Neural progenitor cell (in vitro differentiated cells): Measurements from ENCODE around the gene AHI1. TPM values are rescaled to one million over a fixed set of nuclear protein-coding genes. Genes with fewer than 3 reads are reported as not detected.
A peak's percentile ranks its signal among the peaks of the same experiment; 100 is the strongest.

ENCODE experiments used
- DNase-seq: peaks from one replicate; pipeline ENCODE4 v3.0.0-alpha.2; 2016; ENCODE audit warnings: low spot score
- H2AFZ ChIP-seq: fragments of 200-600 bp; sonication (generic); replicated peaks from 2 replicates; pipeline ENCODE4 v1.6.1; 2016; ENCODE audit warnings: antibody characterized with exemption
- H3F3A ChIP-seq: fragments of 200-600 bp; sonication (generic); 2 replicates; pipeline ENCODE4 v1.6.1; 2016; ENCODE audit warnings: antibody characterized with exemption, low read depth
- H3K27ac ChIP-seq: fragments of 200-600 bp; sonication (generic); 2 replicates; pipeline ENCODE4 v1.5.1; 2016; ENCODE audit warnings: mild to moderate bottlenecking
- H3K27me3 ChIP-seq: fragments of 200-600 bp; sonication (generic); 2 replicates; pipeline ENCODE4 v1.6.1; 2016; ENCODE audit warnings: mild to moderate bottlenecking, moderate library complexity
- H3K36me3 ChIP-seq: fragments of 200-600 bp; sonication (generic); 2 replicates; pipeline ENCODE4 v1.5.1; 2016
- H3K4me1 ChIP-seq: fragments of 200-600 bp; sonication (generic); 2 replicates; pipeline ENCODE4 v1.6.1; 2016; ENCODE audit warnings: mixed run types
- H3K4me2 ChIP-seq: fragments of 200-600 bp; sonication (generic); 2 replicates; pipeline ENCODE4 v1.6.1; 2016
- H3K4me3 ChIP-seq: fragments of 200-600 bp; sonication (generic); 2 replicates; pipeline ENCODE4 v1.5.1; 2016
- H3K79me2 ChIP-seq: fragments of 200-600 bp; sonication (generic); 2 replicates; pipeline ENCODE4 v1.6.1; 2016; ENCODE audit warnings: low read depth
- H3K9ac ChIP-seq: fragments of 200-600 bp; sonication (generic); 2 replicates; pipeline ENCODE4 v1.6.1; 2016
- H3K9me3 ChIP-seq: fragments of 200-600 bp; sonication (generic); 2 replicates; pipeline ENCODE4 v1.5.1; 2016; ENCODE audit warnings: low read depth
- H4K20me1 ChIP-seq: fragments of 200-600 bp; sonication (generic); 2 replicates; pipeline ENCODE4 v1.6.1; 2016; ENCODE audit warnings: low read depth
- H3K27ac Mint-ChIP-seq: 3 replicates; pipeline ENCODE4 v1.8.0; 2021; ENCODE audit warnings: mixed read lengths
- H3K27me3 Mint-ChIP-seq: 2 replicates; pipeline ENCODE4 v1.8.0; 2022; ENCODE audit warnings: low read depth, mild to moderate bottlenecking, inconsistent platforms, moderate library complexity, mixed read lengths; ENCODE audit not compliant: insufficient read depth
- H3K36me3 Mint-ChIP-seq: 3 replicates; pipeline ENCODE4 v1.8.0; 2021; ENCODE audit warnings: mixed read lengths
- H3K4me1 Mint-ChIP-seq: 3 replicates; pipeline ENCODE4 v1.8.0; 2021; ENCODE audit warnings: mixed read lengths
- H3K4me3 Mint-ChIP-seq: 3 replicates; pipeline ENCODE4 v1.8.0; 2021; ENCODE audit warnings: mild to moderate bottlenecking, moderate library complexity, mixed read lengths
- H3K9me3 Mint-ChIP-seq: 3 replicates; pipeline ENCODE4 v1.8.0; 2020; ENCODE audit warnings: mixed read lengths
- EZH2 ChIP-seq: fragments of 200-600 bp; sonication (generic); IDR thresholded peaks from 2 replicates; pipeline ENCODE4 v1.6.1; 2017; ENCODE audit warnings: antibody characterized with exemption, mild to moderate bottlenecking, moderate library complexity
- EZH2phosphoT487 ChIP-seq: fragments of 200-600 bp; sonication (generic); IDR thresholded peaks from 2 replicates; pipeline ENCODE4 v1.6.1; 2017; ENCODE audit warnings: antibody characterized with exemption
- total RNA-seq: library from RNA; depleted of rRNA; stranded (reverse); fragments of >200 nt; gene quantifications from 2 replicates; pipeline ENCODE4 v1.2.3, GENCODE V29; 2015; ENCODE audit warnings: low replicate concordance
- TF ChIP-seq, protein P1 (sequence below): fragments of 200-600 bp; sonication (generic); IDR thresholded peaks from 2 replicates; pipeline ENCODE4 v1.5.1; 2017; ENCODE audit warnings: antibody characterized with exemption, mild to moderate bottlenecking

AHI1 gene
- total RNA-seq, 1 donor from 2014 or later: 26.2 TPM

GRCh38 chr6:135256866-135257265 lies 240.7 kb downstream of the AHI1 start:
- no peaks in the 10 kb centered on the region for H3K79me2 ChIP-seq
- no peaks in the 10 kb centered on the region for H4K20me1 ChIP-seq
- Mint-ChIP-seq H3K9me3 (no peaks in the 10 kb centered on the region), H3K4me1 (peaks cover 5% of the 10 kb centered on the region), H3K27me3 (peaks cover 8% of the 10 kb centered on the region), H3K36me3 (no peaks in the 10 kb centered on the region), H3K27ac (no peak overlapping the region), H3K4me3 (no peak overlapping the region)
- H3K9ac ChIP-seq: no peak overlapping the region
- H3K36me3 ChIP-seq: no peaks in the 10 kb centered on the region
- H3F3A ChIP-seq: peaks cover 16% of the 10 kb centered on the region
- H3K27ac ChIP-seq: no peak overlapping the region
- H3K9me3 ChIP-seq: no peaks in the 10 kb centered on the region
- peaks cover 16% of the 10 kb centered on the region for H3K4me1 ChIP-seq
- H2AFZ ChIP-seq: no peak overlapping the region
- DNase-seq: no peak
- H3K4me2 ChIP-seq: no peak overlapping the region
- TF ChIP-seq, protein P1, sequence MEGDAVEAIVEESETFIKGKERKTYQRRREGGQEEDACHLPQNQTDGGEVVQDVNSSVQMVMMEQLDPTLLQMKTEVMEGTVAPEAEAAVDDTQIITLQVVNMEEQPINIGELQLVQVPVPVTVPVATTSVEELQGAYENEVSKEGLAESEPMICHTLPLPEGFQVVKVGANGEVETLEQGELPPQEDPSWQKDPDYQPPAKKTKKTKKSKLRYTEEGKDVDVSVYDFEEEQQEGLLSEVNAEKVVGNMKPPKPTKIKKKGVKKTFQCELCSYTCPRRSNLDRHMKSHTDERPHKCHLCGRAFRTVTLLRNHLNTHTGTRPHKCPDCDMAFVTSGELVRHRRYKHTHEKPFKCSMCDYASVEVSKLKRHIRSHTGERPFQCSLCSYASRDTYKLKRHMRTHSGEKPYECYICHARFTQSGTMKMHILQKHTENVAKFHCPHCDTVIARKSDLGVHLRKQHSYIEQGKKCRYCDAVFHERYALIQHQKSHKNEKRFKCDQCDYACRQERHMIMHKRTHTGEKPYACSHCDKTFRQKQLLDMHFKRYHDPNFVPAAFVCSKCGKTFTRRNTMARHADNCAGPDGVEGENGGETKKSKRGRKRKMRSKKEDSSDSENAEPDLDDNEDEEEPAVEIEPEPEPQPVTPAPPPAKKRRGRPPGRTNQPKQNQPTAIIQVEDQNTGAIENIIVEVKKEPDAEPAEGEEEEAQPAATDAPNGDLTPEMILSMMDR: no peak
- TF ChIP-seq EZH2 (no peak), EZH2phosphoT487 (no peak)
- H3K4me3 ChIP-seq: no peak overlapping the region
- no peaks in the 10 kb centered on the region for H3K27me3 ChIP-seq

- TF ChIP-seq, protein P1: no peak
- TF ChIP-seq EZH2phosphoT487 (no peak), EZH2 (no peak)
- H3K9me3 Mint-ChIP-seq: no peaks in the 10 kb centered on the region
- H3K4me3 ChIP-seq: no peak overlapping the region
- no peaks in the 10 kb centered on the region for H3K27me3 ChIP-seq
- no peak overlapping the region for H2AFZ ChIP-seq
- peaks cover 38% of the 10 kb centered on the region for H3K4me1 ChIP-seq
- H4K20me1 ChIP-seq: no peaks in the 10 kb centered on the region
- no peaks in the 10 kb centered on the region for H3K79me2 ChIP-seq
- peaks cover 20% of the 10 kb centered on the region for H3K4me1 Mint-ChIP-seq
- H3K9ac ChIP-seq: no peak overlapping the region
- H3K36me3 Mint-ChIP-seq: no peaks in the 10 kb centered on the region
- no peak overlapping the region for H3K27ac Mint-ChIP-seq
- no peaks in the 10 kb centered on the region for H3K36me3 ChIP-seq
- H3K27me3 Mint-ChIP-seq: peaks cover 8% of the 10 kb centered on the region
- H3K4me2 ChIP-seq: no peak overlapping the region
- DNase-seq: no peak
- no peaks in the 10 kb centered on the region for H3K9me3 ChIP-seq
- peaks cover 38% of the 10 kb centered on the region for H3F3A ChIP-seq
- no peak overlapping the region for H3K4me3 Mint-ChIP-seq
- no peak overlapping the region for H3K27ac ChIP-seq
Observed at GRCh38 chr6:135254471-135254870, 243.1 kb downstream of the AHI1 start.

- Histone ChIP-seq H3F3A (peaks cover 43% of the 10 kb centered on the region), H2AFZ (no peak overlapping the region), H3K4me2 (peak overlapping the region; percentile 90), H3K79me2 (no peaks in the 10 kb centered on the region), H4K20me1 (no peaks in the 10 kb centered on the region), H3K9me3 (no peaks in the 10 kb centered on the region), H3K9ac (no peak overlapping the region), H3K4me1 (peaks cover 40% of the 10 kb centered on the region), H3K36me3 (no peaks in the 10 kb centered on the region), H3K4me3 (peak overlapping the region; percentile 40), H3K27me3 (no peaks in the 10 kb centered on the region), H3K27ac (peak overlapping the region; percentile 99)
- H3K4me1 Mint-ChIP-seq: peaks cover 20% of the 10 kb centered on the region
- TF ChIP-seq, protein P1: no peak
- TF ChIP-seq EZH2 (no peak), EZH2phosphoT487 (no peak)
- peaks cover 8% of the 10 kb centered on the region for H3K27me3 Mint-ChIP-seq
- H3K9me3 Mint-ChIP-seq: no peaks in the 10 kb centered on the region
- peak; percentile 84 for DNase-seq
- peak overlapping the region; percentile 15 for H3K27ac Mint-ChIP-seq
- peak overlapping the region; percentile 12 for H3K4me3 Mint-ChIP-seq
- no peaks in the 10 kb centered on the region for H3K36me3 Mint-ChIP-seq
Observed at GRCh38 chr6:135251498-135252441, 245.8 kb downstream of the AHI1 start.
